HCT116 (cell line): ENCODE measurements around the gene TBX2. TPM values are rescaled to one million over a fixed set of nuclear protein-coding genes. Genes with fewer than 3 reads are reported as not detected.
"Not testable (repeated sequence)": the region's sequence is repeated elsewhere in the genome, so short reads cannot be mapped to it uniquely, and the experiment has no call there.

Source experiments
- ATAC-seq: fragments of 200-7000 bp; cut with Tn5 transposase; 2 replicates; pipeline ENCODE4 v1.9.1; 2020; ENCODE audit warnings: mild to moderate bottlenecking, moderate library complexity
- BruUV-seq: library from RNA; stranded (reverse); fragments of 400-500 nt; replicated peaks from 2 replicates; lab custom pipeline; 2021; lab: Mats Ljungman, UMichigan
- CTCF ChIA-PET: fragments of 300-600 bp; sonication (Branson Sonifier 250); formaldehyde crosslinking; loops from one replicate; lab custom pipeline; 2021; ENCODE audit warnings: antibody characterized with exemption; lab: Charles Lee
- POLR2A ChIA-PET: fragments of 300-600, 350-600 bp; sonication (Branson Sonifier 250); formaldehyde crosslinking; loops from one replicate; lab custom pipeline; 2021; ENCODE audit warnings: antibody characterized with exemption; lab: Charles Lee
- RAD21 ChIA-PET, 2 experiments: fragments of 300-600 bp; sonication (Branson Sonifier 250); formaldehyde crosslinking; loops; one replicate each; lab custom pipeline; 2023; ENCODE audit warnings: low total read pairs in 2 of 2; ENCODE audit not compliant: uncharacterized antibody in 2 of 2, unreplicated experiment in 2 of 2, low non-redundant PET in 1 of 2; lab: Charles Lee
- DNase-seq: peaks from one replicate; pipeline ENCODE4 v3.0.0-alpha.2; 2010; ENCODE audit warnings: low read depth, low spot score
- H2AFZ ChIP-seq: fragments of 200-600 bp; shearing (Covaris generic), sonication (generic); 2 replicates; pipeline ENCODE4 v1.6.1; 2017; ENCODE audit warnings: low read depth, mixed run types, mixed read lengths, antibody characterized with exemption, low read length; ENCODE audit not compliant: poor library complexity, severe bottlenecking
- H3K27ac ChIP-seq: 2 replicates; pipeline ENCODE4 v1.5.1; 2012; ENCODE audit warnings: low read depth, low read length
- H3K27me3 ChIP-seq: fragments of 200-600 bp; sonication (generic); 2 replicates; pipeline ENCODE4 v1.6.1; 2016; ENCODE audit warnings: mixed run types, low read length, mixed read lengths; ENCODE audit not compliant: insufficient read depth
- H3K36me3 ChIP-seq, 2 experiments: fragments of 200-500 bp in 1 of 2; fragments of 200-600 bp in 1 of 2; sonication (Bioruptor generic) in 1 of 2; sonication (generic) in 1 of 2; 2 replicates each; pipeline versions ENCODE4 v1.5.1 to v1.6.1; 2014 to 2016; ENCODE audit warnings: low read length in 2 of 2, inconsistent platforms in 1 of 2, mixed read lengths in 1 of 2, mixed run types in 1 of 2; ENCODE audit not compliant: insufficient read depth in 2 of 2, control insufficient read depth in 1 of 2
- H3K4me1 ChIP-seq, 2 experiments: fragments of 200-600 bp in 1 of 2; sonication (generic) in 1 of 2; 2 replicates each; pipeline versions ENCODE4 v1.5.1 to v1.6.1; 2012 to 2017; ENCODE audit warnings: low read length in 2 of 2, inconsistent platforms in 1 of 2, mild to moderate bottlenecking in 1 of 2, mixed read lengths in 1 of 2, mixed run types in 1 of 2, moderate library complexity in 1 of 2; ENCODE audit not compliant: insufficient read depth in 2 of 2, control insufficient read depth in 1 of 2
- H3K4me2 ChIP-seq: fragments of 200-600 bp; sonication (generic); 2 replicates; pipeline ENCODE4 v1.6.1; 2017; ENCODE audit warnings: mixed run types, low read length, mixed read lengths
- H3K4me3 ChIP-seq, 2 experiments: fragments of 200-600 bp in 1 of 2; sonication (generic) in 1 of 2; replicated peaks in 1 of 2; 2 replicates each; pipeline ENCODE4 v1.5.1; 2011 to 2016; ENCODE audit warnings: low read length in 2 of 2, control low read depth in 1 of 2, low read depth in 1 of 2, mild to moderate bottlenecking in 1 of 2, mixed read lengths in 1 of 2, mixed run types in 1 of 2
- H3K79me2 ChIP-seq: fragments of 200-600 bp; sonication (generic); 2 replicates; pipeline ENCODE4 v1.6.1; 2017; ENCODE audit warnings: mild to moderate bottlenecking, mixed run types, low read length, moderate library complexity, mixed read lengths; ENCODE audit not compliant: insufficient read depth
- H3K9ac ChIP-seq: fragments of 200-600 bp; sonication (generic); 2 replicates; pipeline ENCODE4 v1.6.1; 2016; ENCODE audit warnings: low read length, mixed read lengths
- H3K9me2 ChIP-seq: fragments of 200-600 bp; sonication (generic), shearing (Covaris generic); 2 replicates; pipeline ENCODE4 v1.6.1; 2017; ENCODE audit warnings: mixed run types, mild to moderate bottlenecking, moderate library complexity; ENCODE audit not compliant: insufficient read depth
- H3K9me3 ChIP-seq, 2 experiments: fragments of 200-500 bp in 1 of 2; fragments of 200-600 bp in 1 of 2; sonication (Bioruptor generic) in 1 of 2; sonication (generic) in 1 of 2; 2 replicates each; pipeline ENCODE4 v1.6.1; 2014 to 2017; ENCODE audit warnings: low read length in 2 of 2, mixed read lengths in 2 of 2, inconsistent platforms in 1 of 2, low read depth in 1 of 2, mild to moderate bottlenecking in 1 of 2, mixed run types in 1 of 2, moderate library complexity in 1 of 2; ENCODE audit not compliant: control insufficient read depth in 1 of 2, insufficient read depth in 1 of 2
- H4K20me1 ChIP-seq: fragments of 200-600 bp; sonication (generic), shearing (Covaris generic); 2 replicates; pipeline ENCODE4 v1.6.1; 2017; ENCODE audit warnings: mixed run types, mild to moderate bottlenecking, moderate library complexity; ENCODE audit not compliant: insufficient read depth
- RAD21 ChIP-seq: IDR thresholded peaks from 2 replicates; pipeline ENCODE4 v1.6.1; 2012; ENCODE audit warnings: low read depth, mild to moderate bottlenecking
- YY1 ChIP-seq: IDR thresholded peaks from 2 replicates; pipeline ENCODE4 v1.6.1; 2011; ENCODE audit warnings: low read length, low read depth, moderate library complexity, mild to moderate bottlenecking; ENCODE audit not compliant: insufficient replicate concordance; ENCODE audit errors: extremely low read depth
- ZFX ChIP-seq: fragments of 450-650 bp; IDR thresholded peaks from 2 replicates; pipeline ENCODE4 v1.6.1; 2017
- intact Hi-C: fragments of 100-400 bp; cut with micrococcal nuclease; formaldehyde crosslinking; loops from 2 replicates; pipeline ENCODE4 v1.10.0; 2022
- total RNA-seq: library from RNA; stranded (reverse); gene quantifications from one replicate; pipeline ENCODE4 v1.2.1, GENCODE V29; 2021; ENCODE audit not compliant: unreplicated experiment

TBX2 gene
- total RNA-seq, 1 experiment from 2014 or later, result 0.71 TPM

DNA sequence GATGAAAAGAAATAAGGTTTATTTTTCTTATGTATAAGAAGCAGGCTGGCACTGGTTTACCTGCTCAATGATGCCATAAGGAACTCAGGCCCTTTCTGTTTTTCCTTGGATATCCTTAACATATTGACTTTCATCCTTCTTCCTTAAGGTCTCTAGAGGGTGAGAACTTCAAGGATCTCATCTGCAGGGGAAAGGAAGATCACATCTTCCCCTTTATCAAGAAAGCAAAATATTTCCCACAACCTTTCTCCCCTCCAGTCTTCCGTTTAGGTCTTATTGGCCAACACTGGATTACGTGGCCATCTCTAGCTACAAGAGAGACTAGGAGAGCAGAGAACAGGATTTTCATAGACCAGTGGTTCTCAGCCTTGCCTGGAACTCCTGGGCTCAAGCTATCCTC, 48.4 kb downstream of the TBX2 start:
- intact Hi-C loops, result no loop called here
- ChIA-PET RAD21 (no interaction called here), POLR2A (interaction anchor here (1.2 to 1.6 kb wide), 2 partner anchors 20 to 48 kb away, joined by 3 to 4 read pairs; no protein-coding TSS in a partner anchor)
- no peak for ATAC-seq
- H4K20me1 ChIP-seq, result no peaks in the 10 kb centered on the region
- no peaks in the 10 kb centered on the region for H3K27me3 ChIP-seq
- no peaks in the 10 kb centered on the region for H3K9me3 ChIP-seq
- H3K36me3 ChIP-seq, result no peaks in the 10 kb centered on the region
- no peak overlapping the region for H3K27ac ChIP-seq
- H3K4me1 ChIP-seq, result peaks cover 0 to 8% of the 10 kb centered on the region in 2 experiments; a peak in 2 of 4 replicates
- no peak for TF ChIP-seq YY1
- TF ChIP-seq RAD21, result no peak
- no peak for TF ChIP-seq ZFX
- TF ChIP-seq, all 23 proteins: peak for 0
- Histone ChIP-seq H2AFZ (no peak overlapping the region), H3K4me2 (no peak overlapping the region), H3K4me3 (no peak overlapping the region), H3K9ac (no peak overlapping the region), H3K79me2 (no peaks in the 10 kb centered on the region), H3K9me2 (no peaks in the 10 kb centered on the region)
- CTCF ChIA-PET, result no interaction called here
- BruUV-seq, result no TSS peak
- no peak for DNase-seq

DNA sequence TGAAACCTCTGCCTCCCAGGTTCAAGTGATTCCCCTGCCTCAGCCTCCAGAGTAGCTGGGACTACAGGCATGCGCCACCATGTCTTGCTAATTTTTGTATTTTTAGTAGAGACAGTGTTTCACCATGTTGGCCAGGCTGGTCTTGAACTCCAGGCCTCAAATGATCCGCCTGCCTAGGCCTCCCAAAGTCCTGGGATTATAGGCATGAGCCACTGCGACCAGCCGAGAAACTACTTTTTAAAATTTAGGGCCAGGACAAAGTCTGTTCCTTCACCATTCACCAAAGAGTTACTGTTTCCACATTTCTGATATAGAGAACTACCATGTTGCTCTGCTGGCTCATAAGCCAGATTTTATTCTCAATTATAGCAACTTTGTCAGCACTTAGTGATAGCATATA, 49.5 kb downstream of the TBX2 start:
- CTCF ChIA-PET, intact Hi-C loops, H3K9me2 ChIP-seq, H3K4me1 ChIP-seq, H3K79me2 ChIP-seq, BruUV-seq, H2AFZ ChIP-seq, H3K9ac ChIP-seq, POLR2A ChIA-PET, H3K27ac ChIP-seq, H3K27me3 ChIP-seq, H4K20me1 ChIP-seq, H3K4me2 ChIP-seq, ATAC-seq, RAD21 ChIA-PET, DNase-seq, H3K36me3 ChIP-seq, H3K4me3 ChIP-seq, H3K9me3 ChIP-seq: not testable (repeated sequence)
